Muscle of leg (tissue), 11 donors: ENCODE results near the gene BCDIN3D. TPM values are rescaled to one million over a fixed set of nuclear protein-coding genes. Genes with fewer than 3 reads are reported as not detected.
"Not testable (repeated sequence)": the region's sequence is repeated elsewhere in the genome, so short reads cannot be mapped to it uniquely, and the experiment has no call there.

Experiments
- DNase-seq: peaks from one replicate; pipeline ENCODE4 v3.0.0; 2013
- H3K27ac ChIP-seq: one replicate; pipeline ENCODE4 v1.5.1; 2013; ENCODE audit warnings: mild to moderate bottlenecking, low read length, control low read depth
- H3K27me3 ChIP-seq: one replicate; pipeline ENCODE4 v1.6.1; 2013; ENCODE audit warnings: low read length; ENCODE audit not compliant: control insufficient read depth, insufficient read depth
- H3K36me3 ChIP-seq: one replicate; pipeline ENCODE4 v1.6.1; 2013; ENCODE audit warnings: low read length; ENCODE audit not compliant: control insufficient read depth, insufficient read depth
- H3K4me1 ChIP-seq: one replicate; pipeline ENCODE4 v1.6.1; 2013; ENCODE audit warnings: low read length; ENCODE audit not compliant: control insufficient read depth, insufficient read depth
- H3K4me3 ChIP-seq: one replicate; pipeline ENCODE4 v1.5.1; 2013; ENCODE audit warnings: low read length, control low read depth
- H3K9me3 ChIP-seq: replicated peaks from 2 replicates; pipeline ENCODE4 v1.6.1; 2013; ENCODE audit warnings: low read depth, low read length; ENCODE audit not compliant: control insufficient read depth
- WGBS: methylation state at CpG from one replicate; pipeline ENCODE4 v1.1.5; 2013; ENCODE audit warnings: missing lambda C conversion rate; ENCODE audit not compliant: insufficient coverage; 5-methylcytosine and 5-hydroxymethylcytosine counted together
- polyA plus RNA-seq, 8 donors: library from polyadenylated mRNA; unstranded; fragments of 120-200 nt; gene quantifications; one replicate each; pipeline versions ENCODE4 v1.2.1 to v1.2.3, GENCODE V29; 2013; ENCODE audit warnings: inconsistent platforms in 1 of 8, low replicate concordance in 1 of 8; ENCODE audit not compliant: insufficient read length in 8 of 8, insufficient read depth in 1 of 8
- total RNA-seq: library from RNA; stranded (reverse); fragments of 120-200 nt; gene quantifications from one replicate; pipeline ENCODE4 v1.2.4, GENCODE V29; 2013

BCDIN3D gene
- total and polyA plus RNA-seq, 9 donors, result 4.0 to 6.4 (median 5.4) TPM

- Histone ChIP-seq H3K27ac (no peak overlapping the region), H3K27me3 (peaks cover 2% of the 10 kb centered on the region), H3K36me3 (no peaks in the 10 kb centered on the region), H3K4me3 (no peak overlapping the region), H3K9me3 (no peaks in the 10 kb centered on the region), H3K4me1 (peaks cover 26% of the 10 kb centered on the region)
- WGBS, result 100% methylated on average over 2 of the region's 2 CpGs
- DNase-seq, result no peak
Measured at GRCh38 chr12:49878021-49878420, 35.1 kb upstream of the BCDIN3D start.

- Histone ChIP-seq H3K36me3 (no peaks in the 10 kb centered on the region), H3K4me3 (no peak overlapping the region), H3K27me3 (no peaks in the 10 kb centered on the region), H3K9me3 (no peaks in the 10 kb centered on the region), H3K27ac (no peak overlapping the region), H3K4me1 (peaks cover 33% of the 10 kb centered on the region)
- WGBS, result 70% methylated on average over 3 of the region's 5 CpGs
- no peak for DNase-seq
Measured at GRCh38 chr12:49877066-49877465, 34.2 kb upstream of the BCDIN3D start.

GRCh38 chr12:49876070-49876469 lies 33.2 kb upstream of the BCDIN3D start:
- Histone ChIP-seq H3K9me3 (no peaks in the 10 kb centered on the region), H3K4me1 (peaks cover 30% of the 10 kb centered on the region), H3K36me3 (no peaks in the 10 kb centered on the region), H3K27me3 (no peaks in the 10 kb centered on the region), H3K4me3 (no peak overlapping the region), H3K27ac (no peak overlapping the region)
- no CpG with 5 or more reads among the region's 3 CpGs for WGBS
- DNase-seq, result no peak

- no peaks in the 10 kb centered on the region for H3K27me3 ChIP-seq
- H3K4me1 ChIP-seq, result peaks cover 33% of the 10 kb centered on the region
- H3K4me3 ChIP-seq, result no peak overlapping the region
- H3K27ac ChIP-seq, result no peak overlapping the region
- no peak for DNase-seq
- H3K9me3 ChIP-seq, result no peaks in the 10 kb centered on the region
- no peaks in the 10 kb centered on the region for H3K36me3 ChIP-seq
- 91% methylated on average over 4 of the region's 9 CpGs for WGBS
Measured at GRCh38 chr12:49875115-49875720, 32.3 kb upstream of the BCDIN3D start.

- no peaks in the 10 kb centered on the region for H3K9me3 ChIP-seq
- peaks cover 41% of the 10 kb centered on the region for H3K4me1 ChIP-seq
- no peak overlapping the region for H3K4me3 ChIP-seq
- no peaks in the 10 kb centered on the region for H3K36me3 ChIP-seq
- no peak overlapping the region for H3K27ac ChIP-seq
- DNase-seq, result no peak
- H3K27me3 ChIP-seq, result no peaks in the 10 kb centered on the region
- 81% methylated on average over 7 of the region's 12 CpGs for WGBS
Measured at GRCh38 chr12:49874142-49874897, 31.4 kb upstream of the BCDIN3D start.

GRCh38 chr12:49873361-49873934 lies 30.5 kb upstream of the BCDIN3D start:
- H3K27ac ChIP-seq, result no peak overlapping the region
- H3K4me3 ChIP-seq, result no peak overlapping the region
- H3K4me1 ChIP-seq, result peaks cover 50% of the 10 kb centered on the region
- 8% methylated on average over 2 of the region's 3 CpGs for WGBS
- DNase-seq, result peak; percentile 82
- H3K27me3 ChIP-seq, result no peaks in the 10 kb centered on the region
- no peaks in the 10 kb centered on the region for H3K9me3 ChIP-seq
- H3K36me3 ChIP-seq, result no peaks in the 10 kb centered on the region

GRCh38 chr12:49872781-49873181 lies 29.9 kb upstream of the BCDIN3D start:
- Histone ChIP-seq H3K27ac (peak overlapping the region; percentile 13), H3K27me3 (no peaks in the 10 kb centered on the region), H3K36me3 (no peaks in the 10 kb centered on the region), H3K9me3 (no peaks in the 10 kb centered on the region), H3K4me1 (peaks cover 57% of the 10 kb centered on the region), H3K4me3 (no peak overlapping the region)
- DNase-seq, result no peak
- 38% methylated on average over 4 of the region's 6 CpGs for WGBS

GRCh38 chr12:49872381-49872780 lies 29.5 kb upstream of the BCDIN3D start:
- WGBS, result 100% methylated on average over 2 of the region's 5 CpGs
- Histone ChIP-seq H3K4me1 (peaks cover 61% of the 10 kb centered on the region), H3K27me3 (no peaks in the 10 kb centered on the region), H3K36me3 (no peaks in the 10 kb centered on the region), H3K4me3 (no peak overlapping the region), H3K27ac (no peak overlapping the region), H3K9me3 (no peaks in the 10 kb centered on the region)
- DNase-seq, result no peak

- H3K27me3 ChIP-seq, H3K4me3 ChIP-seq, H3K9me3 ChIP-seq, H3K27ac ChIP-seq, H3K36me3 ChIP-seq: not testable (repeated sequence)
- peak; percentile 24 for DNase-seq
- peaks cover 66% of the 10 kb centered on the region for H3K4me1 ChIP-seq
- 39% methylated on average over 4 of the region's 8 CpGs for WGBS
Measured at GRCh38 chr12:49871811-49872251, 28.9 kb upstream of the BCDIN3D start.

- 54% methylated on average over 3 of the region's 4 CpGs for WGBS
- no peak overlapping the region for H3K27ac ChIP-seq
- no peaks in the 10 kb centered on the region for H3K36me3 ChIP-seq
- no peaks in the 10 kb centered on the region for H3K27me3 ChIP-seq
- H3K4me1 ChIP-seq, result peaks cover 68% of the 10 kb centered on the region
- H3K9me3 ChIP-seq, result no peaks in the 10 kb centered on the region
- H3K4me3 ChIP-seq, result no peak overlapping the region
- no peak for DNase-seq
Measured at GRCh38 chr12:49871263-49871561, 28.3 kb upstream of the BCDIN3D start.
